B cell (primary cell): ENCODE results near the gene TVP23C.

Experiments used
- EZH2 ChIP-seq: IDR thresholded peaks from 2 replicates; pipeline ENCODE4 v1.6.1; 2012; ENCODE audit warnings: borderline replicate concordance, low read depth, mild to moderate bottlenecking, moderate library complexity, low read length; ENCODE audit not compliant: insufficient read depth, poor library complexity, severe bottlenecking
- TF ChIP-seq, protein P1 (sequence below): fragments of 200-600 bp; IDR thresholded peaks from one replicate; pipeline ENCODE4 v1.8.0; 2022; ENCODE audit warnings: antibody characterized with exemption, mild to moderate bottlenecking

DNA sequence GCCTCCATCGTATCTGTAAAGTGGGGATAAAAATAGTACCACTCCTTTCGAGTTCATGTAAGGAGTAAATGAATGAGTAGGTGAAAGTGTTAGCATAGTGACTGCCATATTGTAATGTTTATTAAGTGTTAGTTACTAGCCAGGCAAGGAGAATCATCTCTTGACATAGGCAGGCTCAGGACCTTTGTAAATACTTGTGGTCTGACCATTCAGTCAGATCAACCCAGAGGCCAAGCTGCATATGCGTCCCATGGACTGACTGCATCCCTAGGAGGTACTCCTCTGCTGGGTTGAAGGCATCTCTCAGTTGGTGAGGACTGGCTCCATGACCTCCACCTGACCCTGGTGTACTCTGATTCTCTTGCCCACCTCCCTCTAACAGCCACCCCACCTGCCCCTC, 55.4 kb downstream of the TVP23C start:
- TF ChIP-seq, protein P1, sequence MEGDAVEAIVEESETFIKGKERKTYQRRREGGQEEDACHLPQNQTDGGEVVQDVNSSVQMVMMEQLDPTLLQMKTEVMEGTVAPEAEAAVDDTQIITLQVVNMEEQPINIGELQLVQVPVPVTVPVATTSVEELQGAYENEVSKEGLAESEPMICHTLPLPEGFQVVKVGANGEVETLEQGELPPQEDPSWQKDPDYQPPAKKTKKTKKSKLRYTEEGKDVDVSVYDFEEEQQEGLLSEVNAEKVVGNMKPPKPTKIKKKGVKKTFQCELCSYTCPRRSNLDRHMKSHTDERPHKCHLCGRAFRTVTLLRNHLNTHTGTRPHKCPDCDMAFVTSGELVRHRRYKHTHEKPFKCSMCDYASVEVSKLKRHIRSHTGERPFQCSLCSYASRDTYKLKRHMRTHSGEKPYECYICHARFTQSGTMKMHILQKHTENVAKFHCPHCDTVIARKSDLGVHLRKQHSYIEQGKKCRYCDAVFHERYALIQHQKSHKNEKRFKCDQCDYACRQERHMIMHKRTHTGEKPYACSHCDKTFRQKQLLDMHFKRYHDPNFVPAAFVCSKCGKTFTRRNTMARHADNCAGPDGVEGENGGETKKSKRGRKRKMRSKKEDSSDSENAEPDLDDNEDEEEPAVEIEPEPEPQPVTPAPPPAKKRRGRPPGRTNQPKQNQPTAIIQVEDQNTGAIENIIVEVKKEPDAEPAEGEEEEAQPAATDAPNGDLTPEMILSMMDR = no peak
- TF ChIP-seq EZH2 = no peak
